Epithelial cell of esophagus (primary cell): ENCODE results near the gene CFAP57.

Experiments
- DNase-seq: peaks from one replicate; pipeline ENCODE4 v3.0.0; 2010; ENCODE audit warnings: low read depth
- H3K4me3 ChIP-seq: 2 replicates; pipeline ENCODE4 v1.5.1; 2011; ENCODE audit warnings: mild to moderate bottlenecking, low read length, control low read depth
- CTCF ChIP-seq: IDR thresholded peaks from 2 replicates; pipeline ENCODE4 v1.5.1; 2011; ENCODE audit warnings: low read depth, mild to moderate bottlenecking, low read length, control low read depth, inconsistent platforms; ENCODE audit not compliant: insufficient read depth; ENCODE audit errors: missing control alignments

CFAP57 gene

DNA sequence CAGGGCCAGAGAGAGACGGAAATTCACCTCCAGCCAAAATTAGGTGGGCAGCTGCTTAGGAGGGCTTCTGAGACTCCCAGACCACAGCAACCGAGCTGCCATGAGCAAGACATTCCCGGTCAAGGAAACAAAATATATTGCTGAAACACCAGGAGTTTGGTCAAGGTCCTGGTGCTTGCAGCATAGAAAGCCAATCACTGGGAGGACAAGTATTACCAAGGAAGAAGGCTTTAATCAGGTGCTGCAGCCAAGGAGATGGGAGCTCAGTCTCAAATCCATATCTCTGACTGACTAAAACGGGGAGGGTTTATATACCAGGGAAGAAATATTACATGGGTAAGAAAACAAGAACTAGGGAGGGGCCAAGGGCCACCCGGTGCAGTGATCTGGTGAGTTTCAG is 78.9 kb downstream of the CFAP57 start:
- no peak overlapping the region for H3K4me3 ChIP-seq
- TF ChIP-seq CTCF = no peak
- no peak for DNase-seq

GRCh38 chr1:43252225-43252624 is 80.1 kb downstream of the CFAP57 start:
- no peak for DNase-seq
- TF ChIP-seq CTCF = no peak
- H3K4me3 ChIP-seq = no peak overlapping the region

- TF ChIP-seq CTCF = no peak
- H3K4me3 ChIP-seq = no peak overlapping the region
- DNase-seq = no peak
Observed at GRCh38 chr1:43253173-43253572, 81.0 kb downstream of the CFAP57 start.

- TF ChIP-seq CTCF = no peak
Observed at GRCh38 chr1:43253876-43254275, 81.7 kb downstream of the CFAP57 start.

GRCh38 chr1:43255438-43256210 is 83.5 kb downstream of the CFAP57 start:
- no peak overlapping the region for H3K4me3 ChIP-seq
- DNase-seq = no peak

More at GRCh38 chr1:43253876-43254275, 81.7 kb downstream of the CFAP57 start:
- DNase-seq = no peak
- no peak overlapping the region for H3K4me3 ChIP-seq

DNA sequence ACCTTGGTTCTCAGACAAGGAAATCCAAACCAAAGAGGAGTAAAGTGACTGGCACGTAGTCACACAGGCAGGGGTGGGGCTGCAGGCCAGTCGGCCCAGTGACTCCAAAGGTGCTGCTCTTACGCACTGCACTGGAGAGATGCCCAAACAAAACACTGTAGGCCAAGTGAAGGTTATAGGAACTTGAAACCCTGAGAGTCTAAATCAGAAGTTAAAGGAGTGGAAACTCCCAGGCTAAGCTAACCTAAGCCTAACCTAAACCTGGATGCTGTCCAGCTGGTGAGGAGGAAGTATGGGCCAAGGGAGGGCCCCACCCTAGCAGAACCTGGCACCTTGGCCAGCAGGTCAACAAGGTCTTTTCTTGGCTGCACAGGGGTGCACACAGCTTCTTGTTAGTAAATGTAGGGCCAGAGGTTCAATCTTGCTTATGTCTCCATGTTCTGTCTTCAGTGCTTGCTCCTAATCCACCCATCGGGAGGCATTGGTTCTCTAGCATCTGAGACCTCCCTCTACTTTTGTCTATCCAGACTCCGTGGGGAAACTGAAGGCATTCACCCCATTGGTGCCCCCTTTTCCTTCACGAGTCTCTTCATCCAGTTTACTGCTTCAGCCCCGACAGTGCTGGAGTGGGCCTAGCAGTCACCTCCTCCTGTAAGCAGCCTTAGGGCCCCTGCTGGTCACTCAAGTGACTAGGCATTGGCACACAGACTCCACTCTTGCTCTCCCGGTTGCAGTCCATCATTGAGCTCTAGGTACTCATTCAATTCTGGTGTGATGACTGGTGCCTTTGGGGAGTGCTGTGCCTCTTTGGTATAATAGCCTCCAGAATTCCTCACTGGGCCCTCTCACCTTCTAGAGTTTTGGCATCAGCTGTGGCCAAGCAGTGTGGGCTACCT is 84.8 kb downstream of the CFAP57 start:
- no peak for TF ChIP-seq CTCF
- no peak overlapping the region for H3K4me3 ChIP-seq
- DNase-seq = no peak

More at GRCh38 chr1:43255438-43256210, 83.5 kb downstream of the CFAP57 start:
- no peak for TF ChIP-seq CTCF

GRCh38 chr1:43258370-43258769 is 86.2 kb downstream of the CFAP57 start:
- DNase-seq = no peak
- no peak for TF ChIP-seq CTCF
- H3K4me3 ChIP-seq = no peak overlapping the region
